ACC112 (cell line): ENCODE data around the gene WNK3.

Experiments
- H2AFZ ChIP-seq: fragments of 200-600 bp; sonication (generic); one replicate; pipeline ENCODE4 v1.6.0; 2017; ENCODE audit warnings: antibody characterized with exemption, low read length; ENCODE audit not compliant: unreplicated experiment
- H3K27ac ChIP-seq: fragments of 200-600 bp; sonication (generic); 2 replicates; pipeline ENCODE4 v1.5.1; 2014; ENCODE audit warnings: low read depth, mild to moderate bottlenecking, antibody characterized with exemption, low read length, moderate library complexity
- H3K27me3 ChIP-seq: fragments of 200-600 bp; sonication (generic); 2 replicates; pipeline ENCODE4 v1.6.1; 2014; ENCODE audit warnings: mild to moderate bottlenecking, antibody characterized with exemption, low read length, moderate library complexity, mixed read lengths; ENCODE audit not compliant: insufficient read depth
- H3K36me3 ChIP-seq: fragments of 200-600 bp; sonication (generic); 2 replicates; pipeline ENCODE4 v1.6.1; 2016; ENCODE audit warnings: mild to moderate bottlenecking, antibody characterized with exemption, low read length, moderate library complexity, mixed read lengths; ENCODE audit not compliant: insufficient read depth
- H3K4me1 ChIP-seq: fragments of 200-600 bp; sonication (generic); one replicate; pipeline ENCODE4 v1.6.1; 2016; ENCODE audit warnings: low read length, mixed read lengths; ENCODE audit not compliant: insufficient read depth, unreplicated experiment, control insufficient read depth
- H3K4me3 ChIP-seq: fragments of 200-600 bp; sonication (generic); 2 replicates; pipeline ENCODE4 v1.5.1; 2014; ENCODE audit warnings: mild to moderate bottlenecking, low read depth, low read length
- H3K79me2 ChIP-seq: fragments of 200-600 bp; sonication (generic); one replicate; pipeline ENCODE4 v1.6.0; 2016; ENCODE audit warnings: low read length; ENCODE audit not compliant: control insufficient read depth, unreplicated experiment, insufficient read depth

WNK3 gene

DNA sequence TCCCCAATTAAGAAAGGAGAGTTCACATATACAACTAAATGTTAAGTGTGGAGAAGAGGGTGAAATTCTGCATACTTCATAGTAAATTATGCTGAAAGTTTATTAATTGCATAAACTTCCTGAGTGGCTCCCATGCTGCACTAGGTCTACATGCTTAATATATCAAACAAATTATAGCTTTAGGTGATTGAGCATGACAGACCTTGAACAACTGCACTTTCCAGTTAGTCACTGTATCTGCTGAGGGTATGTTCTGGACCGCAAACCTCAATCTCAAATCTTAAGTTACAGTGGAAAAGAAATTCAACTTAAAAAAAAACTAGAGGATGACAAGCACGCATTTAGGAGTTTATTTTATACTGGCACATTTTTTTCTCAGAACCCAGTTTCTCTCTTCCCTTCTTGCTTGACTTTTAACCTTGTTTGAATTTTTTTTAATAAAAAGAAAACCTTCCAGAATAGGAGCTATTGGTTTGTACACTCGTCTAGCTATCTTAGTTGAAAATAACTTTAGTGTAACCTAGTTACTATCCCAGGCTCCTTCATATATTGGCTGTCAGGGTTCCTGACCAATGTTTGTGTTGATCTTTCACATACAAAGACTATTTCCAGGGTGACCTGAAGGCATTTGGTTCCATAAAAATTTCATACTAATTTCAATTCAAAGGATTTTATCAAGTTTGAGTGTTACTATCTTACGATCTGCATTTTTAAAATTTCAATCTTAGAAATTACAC is 164.6 kb downstream of the WNK3 start:
- Histone ChIP-seq H3K36me3 (no peaks in the 10 kb centered on the region), H3K27me3 (no peaks in the 10 kb centered on the region), H3K27ac (no peak overlapping the region), H2AFZ (no peak overlapping the region), H3K79me2 (no peaks in the 10 kb centered on the region), H3K4me1 (no peaks in the 10 kb centered on the region), H3K4me3 (no peak overlapping the region)

DNA sequence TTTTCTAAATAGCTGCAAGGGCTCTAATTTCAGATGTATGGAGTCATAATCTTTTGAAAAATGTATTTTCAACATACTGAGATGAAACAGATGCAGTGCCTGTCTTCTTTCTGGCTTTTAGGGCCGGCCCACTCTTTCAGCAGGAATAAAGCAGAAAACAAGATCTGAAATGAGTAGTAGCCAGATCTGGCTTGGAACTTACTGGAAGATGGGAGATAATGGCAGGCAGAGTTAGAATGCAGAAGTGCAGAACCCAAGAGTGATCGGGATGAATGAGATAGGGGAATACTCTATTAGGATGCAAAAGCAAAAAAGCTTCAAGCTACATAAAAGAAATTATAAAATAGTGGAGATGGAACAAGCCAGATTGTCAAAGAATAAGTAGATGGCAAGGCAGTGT is 173.4 kb downstream of the WNK3 start:
- H3K4me3 ChIP-seq = no peak overlapping the region
- H3K79me2 ChIP-seq = peaks cover 34% of the 10 kb centered on the region
- H2AFZ ChIP-seq = no peak overlapping the region
- H3K27ac ChIP-seq = no peak overlapping the region
- no peaks in the 10 kb centered on the region for H3K36me3 ChIP-seq
- no peaks in the 10 kb centered on the region for H3K27me3 ChIP-seq
- H3K4me1 ChIP-seq = no peaks in the 10 kb centered on the region

DNA sequence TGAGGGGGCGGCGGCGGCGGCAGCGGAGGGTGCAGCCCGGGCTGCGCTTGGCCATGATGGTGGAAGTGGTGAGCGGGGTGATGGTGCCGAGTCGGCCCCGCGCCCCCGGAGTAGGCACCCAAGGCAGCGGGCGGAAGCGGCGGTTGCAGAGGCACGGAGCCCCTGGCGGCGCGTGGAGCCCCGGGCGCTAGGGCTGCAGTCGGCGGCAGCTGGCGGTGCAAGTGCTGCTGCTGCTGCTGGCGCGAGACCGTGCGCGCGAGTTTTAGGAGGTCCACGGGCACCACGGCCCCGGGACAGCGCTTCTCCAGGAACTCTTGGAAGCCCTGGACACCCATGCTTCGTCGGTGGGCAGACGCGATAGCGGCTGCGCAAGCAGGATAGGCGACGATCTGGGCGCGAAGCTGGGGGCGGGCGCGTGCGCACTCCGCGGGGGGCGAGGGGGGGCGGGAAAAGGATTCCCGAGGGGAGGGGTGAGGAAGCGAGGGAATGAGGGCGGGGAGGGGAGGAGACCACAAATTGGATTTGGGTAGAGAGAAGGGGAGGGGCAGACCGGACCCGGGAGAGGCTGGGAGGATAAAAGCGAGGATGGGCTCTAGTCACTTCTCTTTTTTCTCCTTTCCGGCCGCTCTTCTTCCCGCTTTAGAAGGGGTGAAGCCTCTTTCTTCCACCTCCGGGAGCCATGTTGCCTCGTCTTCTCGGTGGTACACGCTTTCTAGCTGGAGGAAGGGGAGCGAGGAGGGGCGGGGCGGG is 174.8 kb downstream of the WNK3 start, which contains the start of gene FAM120C:
Gene FAM120C (minus strand): TSS at position 391 of the 750 bp plus-strand sequence. CDS start 56 bp downstream, at position 335.
- H3K79me2 ChIP-seq = peaks cover 47% of the 10 kb centered on the region
- peak within 1 kb of the TSS; percentile 92 for H3K4me3 ChIP-seq
- H3K27me3 ChIP-seq = no peaks in the 10 kb centered on the region
- no peaks in the 10 kb centered on the region for H3K36me3 ChIP-seq
- no peaks in the 10 kb centered on the region for H3K4me1 ChIP-seq
- H3K27ac ChIP-seq = peak within 1 kb of the TSS; percentile 78
- H2AFZ ChIP-seq = peak within 1 kb of the TSS; percentile 38

DNA sequence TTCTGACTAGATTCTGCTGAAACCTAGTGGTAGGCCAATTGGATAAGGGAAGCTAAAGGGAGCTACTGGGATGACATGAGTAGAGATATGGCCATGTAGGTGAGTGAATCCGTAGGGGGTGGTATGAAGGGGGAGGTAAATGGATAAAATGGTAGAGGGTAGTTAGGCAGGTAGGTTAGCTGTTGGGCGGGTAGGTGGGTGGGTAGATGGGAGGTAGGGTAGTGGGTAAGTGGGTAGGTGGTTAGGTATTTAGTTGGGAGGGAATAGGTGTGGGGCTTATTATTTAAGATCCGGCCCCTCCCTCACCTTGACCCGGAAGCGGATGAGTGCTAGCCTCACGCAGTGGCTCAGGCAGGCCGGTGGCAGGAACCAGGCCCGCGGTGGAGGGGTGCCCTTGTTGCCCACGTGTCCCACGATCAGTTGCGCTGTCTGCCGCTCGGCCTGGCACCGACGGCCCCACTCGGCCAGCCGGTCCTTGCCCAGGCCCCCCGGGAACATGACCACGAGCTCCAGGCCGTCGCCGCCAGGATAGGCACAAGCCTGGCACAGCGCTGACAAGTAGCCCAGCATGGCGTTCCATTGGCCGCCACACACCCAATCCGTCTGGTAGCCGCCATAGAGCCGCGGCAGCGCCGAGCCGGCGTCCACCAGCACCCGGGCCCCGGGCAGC is 175.5 kb downstream of the WNK3 start:
- no peak overlapping the region for H2AFZ ChIP-seq
- peaks cover 54% of the 10 kb centered on the region for H3K79me2 ChIP-seq
- H3K27ac ChIP-seq = peak overlapping the region; percentile 78
- H3K36me3 ChIP-seq = no peaks in the 10 kb centered on the region
- no peaks in the 10 kb centered on the region for H3K27me3 ChIP-seq
- H3K4me1 ChIP-seq = peaks cover 4% of the 10 kb centered on the region
- H3K4me3 ChIP-seq = peak overlapping the region; percentile 92

DNA sequence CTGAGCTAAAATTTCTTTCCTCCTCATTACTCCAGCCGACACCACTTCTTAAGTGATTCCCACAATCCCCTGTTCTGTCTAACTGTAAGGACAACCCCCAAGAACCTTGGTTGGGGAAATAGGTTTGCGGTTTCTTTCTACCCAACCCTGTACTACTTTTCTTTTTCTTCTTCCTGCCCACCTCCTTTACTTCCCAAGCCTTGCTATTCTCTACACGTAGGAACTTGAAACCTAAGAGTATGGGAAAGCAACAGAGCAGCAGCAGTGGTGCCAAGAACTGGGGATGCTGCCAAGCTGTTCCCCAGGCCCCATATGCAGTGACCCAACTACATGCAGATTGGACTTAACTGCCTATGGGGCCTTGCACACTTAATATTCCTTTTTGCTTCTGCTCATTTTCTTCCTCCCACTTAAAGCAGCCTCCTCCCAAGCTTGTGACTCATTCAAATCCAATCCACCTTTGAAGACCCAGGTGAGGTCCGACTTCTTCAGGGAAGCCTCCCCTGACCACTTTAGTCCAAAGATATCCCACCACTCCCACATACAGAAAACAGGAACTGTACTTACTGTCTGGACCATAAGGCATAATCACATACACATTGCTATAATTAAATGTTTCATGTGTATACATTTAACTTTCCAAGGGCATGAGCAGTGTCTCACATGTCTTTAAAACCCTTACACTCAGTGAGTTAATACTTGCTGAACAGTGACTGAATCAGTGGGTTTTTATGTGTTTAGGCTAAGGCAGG is 176.5 kb downstream of the WNK3 start:
- Histone ChIP-seq H3K27ac (peak overlapping the region; percentile 78), H3K27me3 (no peaks in the 10 kb centered on the region), H3K36me3 (no peaks in the 10 kb centered on the region), H3K4me3 (peak overlapping the region; percentile 92), H3K4me1 (peaks cover 9% of the 10 kb centered on the region), H2AFZ (no peak overlapping the region), H3K79me2 (peaks cover 63% of the 10 kb centered on the region)

DNA sequence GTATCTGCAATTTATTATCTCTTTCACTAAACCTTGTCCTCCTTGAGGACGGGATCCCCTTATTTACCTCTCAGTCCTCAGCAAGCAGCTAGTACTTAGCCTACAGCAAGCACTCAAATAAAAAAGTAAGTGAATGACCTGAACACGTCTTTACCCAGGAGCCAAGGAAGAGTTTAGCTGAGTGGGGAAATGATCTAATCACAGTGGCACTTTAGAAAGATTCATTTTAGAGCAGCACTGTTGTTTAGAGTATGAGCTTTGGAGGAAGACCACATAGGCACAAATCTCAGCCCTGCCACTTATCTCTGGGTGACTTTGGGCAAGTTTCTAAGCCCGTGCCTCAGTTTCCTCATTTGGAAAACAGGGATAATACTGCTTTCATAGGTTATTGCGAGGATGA is 177.4 kb downstream of the WNK3 start:
- peaks cover 9% of the 10 kb centered on the region for H3K4me1 ChIP-seq
- H2AFZ ChIP-seq = no peak overlapping the region
- H3K27ac ChIP-seq = peak overlapping the region; percentile 78
- H3K4me3 ChIP-seq = peak overlapping the region; percentile 92
- H3K36me3 ChIP-seq = no peaks in the 10 kb centered on the region
- H3K27me3 ChIP-seq = no peaks in the 10 kb centered on the region
- peaks cover 72% of the 10 kb centered on the region for H3K79me2 ChIP-seq

DNA sequence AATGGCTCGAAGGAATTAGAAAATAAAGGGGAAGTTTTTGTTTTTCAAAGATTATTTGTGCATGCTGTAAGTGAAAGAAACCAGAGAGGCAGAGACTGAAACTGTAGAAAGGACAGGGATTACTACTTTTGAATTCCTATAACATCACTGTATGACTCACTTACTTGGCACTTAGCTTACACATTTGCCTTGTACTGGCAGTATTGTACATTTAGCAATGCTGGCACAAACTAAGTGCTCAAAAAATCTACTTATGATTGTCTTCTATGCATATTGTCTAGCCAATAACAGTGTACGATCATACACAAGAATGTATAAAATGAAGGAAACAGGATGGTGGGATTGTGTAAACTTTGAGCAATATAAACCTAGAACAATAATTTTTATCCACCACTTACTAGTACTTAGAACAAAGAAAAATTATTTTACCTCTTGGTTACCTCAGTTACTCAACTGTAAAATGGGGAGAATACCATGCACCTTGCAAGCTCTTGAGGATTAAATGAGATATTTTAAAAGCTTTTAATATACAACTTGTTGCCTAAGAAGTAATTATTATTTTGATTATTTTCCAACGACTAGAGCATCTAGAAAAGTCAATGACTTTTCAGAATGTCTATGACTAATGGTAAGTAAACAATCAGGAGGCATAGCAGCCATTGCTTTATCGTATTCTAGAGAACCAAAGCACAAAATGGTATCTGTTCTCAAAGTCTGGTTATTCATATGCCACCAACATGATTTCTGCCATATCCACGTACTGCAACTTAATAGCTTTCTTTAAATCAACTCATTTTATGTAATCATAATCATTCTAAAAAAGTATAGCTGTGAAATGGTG is 179.5 kb downstream of the WNK3 start:
- H3K4me1 ChIP-seq = peaks cover 9% of the 10 kb centered on the region
- H2AFZ ChIP-seq = no peak overlapping the region
- no peaks in the 10 kb centered on the region for H3K27me3 ChIP-seq
- peaks cover 88% of the 10 kb centered on the region for H3K79me2 ChIP-seq
- no peaks in the 10 kb centered on the region for H3K36me3 ChIP-seq
- H3K27ac ChIP-seq = peak overlapping the region; percentile 78
- peak overlapping the region; percentile 92 for H3K4me3 ChIP-seq

DNA sequence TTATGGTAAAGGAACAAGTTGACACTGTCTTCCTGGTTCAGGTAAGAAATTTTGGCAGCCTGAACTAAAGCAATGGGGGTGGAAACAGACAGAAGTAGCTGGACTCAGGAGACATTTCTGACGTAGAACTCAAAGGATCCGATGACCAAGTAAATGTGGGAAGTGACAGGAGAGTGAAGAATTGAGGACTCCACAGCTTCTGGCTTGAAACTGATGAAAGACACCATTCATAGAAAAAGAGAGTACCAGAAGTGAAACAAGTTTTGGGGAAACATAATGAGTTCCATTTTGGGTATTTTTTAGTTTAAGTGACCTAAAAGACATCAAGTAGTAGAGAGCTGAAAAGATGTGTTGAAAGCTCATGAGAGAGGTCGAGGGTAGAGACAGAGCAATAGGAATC is 180.5 kb downstream of the WNK3 start:
- Histone ChIP-seq H3K79me2 (peaks cover 83% of the 10 kb centered on the region), H3K36me3 (no peaks in the 10 kb centered on the region), H2AFZ (no peak overlapping the region), H3K27ac (peak overlapping the region; percentile 78), H3K4me3 (peak overlapping the region; percentile 92), H3K27me3 (no peaks in the 10 kb centered on the region), H3K4me1 (peaks cover 12% of the 10 kb centered on the region)

DNA sequence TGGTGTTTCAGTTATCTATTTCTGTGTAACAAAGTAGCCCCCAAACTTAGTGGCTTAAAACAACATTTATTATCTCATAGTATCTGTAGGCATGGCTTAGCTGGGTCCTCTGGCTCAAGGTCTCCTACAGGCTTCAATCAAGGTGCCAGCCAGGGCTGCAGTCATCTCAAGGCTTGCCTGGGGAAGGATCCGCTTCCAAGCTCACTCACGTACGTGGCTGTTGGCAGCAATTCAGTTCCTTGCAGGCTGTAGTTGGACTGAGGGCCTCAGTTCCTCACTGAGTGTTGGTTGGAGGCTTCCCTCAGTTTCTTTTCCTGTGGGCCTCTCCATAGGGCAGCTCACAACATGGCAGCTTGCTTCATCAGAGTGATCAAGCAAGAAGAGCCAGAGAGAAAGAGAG is 184.1 kb downstream of the WNK3 start:
- H2AFZ ChIP-seq = no peak overlapping the region

More for the DNA sequence above, 184.1 kb downstream of the WNK3 start:
- Histone ChIP-seq H3K27me3 (no peaks in the 10 kb centered on the region), H3K79me2 (peaks cover 51% of the 10 kb centered on the region), H3K4me3 (no peak overlapping the region), H3K4me1 (peaks cover 19% of the 10 kb centered on the region), H3K27ac (no peak overlapping the region), H3K36me3 (no peaks in the 10 kb centered on the region)
